HG02623 (cell line): ENCODE measurements around the gene LRRC74A.
A peak's percentile ranks its signal among the peaks of the same experiment; 100 is the strongest.
"Not testable (repeated sequence)": the region's sequence is repeated elsewhere in the genome, so short reads cannot be mapped to it uniquely, and the experiment has no call there.

Experiments used
- ATAC-seq: cut with Tn5 transposase; IDR thresholded peaks from one replicate; pipeline ENCODE4 v1.9.1; 2021; ENCODE audit warnings: moderate library complexity; ENCODE audit not compliant: unreplicated experiment

LRRC74A gene

GRCh38 chr14:76884394-76884793 lies 58.2 kb downstream of the LRRC74A start:
- no peak for ATAC-seq

DNA sequence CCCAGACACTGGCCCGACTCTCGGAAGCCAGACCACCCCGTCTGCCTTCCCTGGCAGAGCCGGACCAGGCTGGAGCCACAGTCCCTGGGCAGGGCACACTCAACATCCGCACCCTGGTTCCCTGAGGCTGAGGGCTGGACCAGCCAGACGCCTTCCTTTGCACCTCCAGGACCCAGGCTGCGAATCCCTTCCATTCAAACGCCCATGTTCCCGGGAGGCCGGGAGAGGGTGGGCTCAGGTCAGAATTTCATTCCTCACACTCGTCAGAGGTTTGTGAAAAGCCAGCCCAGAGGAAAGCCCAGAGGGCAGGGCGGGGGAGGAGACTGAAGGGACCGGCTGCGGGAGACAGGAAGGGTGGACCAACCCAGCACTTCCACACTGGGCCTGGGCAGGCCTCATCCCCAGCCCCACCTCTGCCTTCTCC lies 58.7 kb downstream of the LRRC74A start:
- no peak for ATAC-seq

DNA sequence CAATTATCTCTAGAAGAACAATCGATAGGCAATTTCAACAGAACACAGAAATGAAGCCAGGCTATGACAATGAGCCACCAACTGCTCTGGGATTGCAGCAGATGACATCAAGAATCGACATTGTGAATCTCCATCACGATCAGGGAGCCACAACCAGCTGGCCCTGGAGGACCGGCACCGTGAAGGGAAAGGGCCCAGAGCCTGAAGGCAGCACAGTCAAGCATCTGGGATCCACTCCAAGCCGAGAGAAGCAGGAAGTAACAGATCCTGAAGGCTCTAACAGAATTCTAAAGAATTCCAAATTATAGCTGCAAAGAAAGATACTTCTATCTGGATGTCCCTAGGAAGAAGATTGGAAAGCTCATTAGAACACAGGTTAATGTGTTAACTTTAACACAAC lies 61.0 kb downstream of the LRRC74A start:
- no peak for ATAC-seq

GRCh38 chr14:76891391-76891790 lies 65.2 kb downstream of the LRRC74A start:
- ATAC-seq, result no peak

- ATAC-seq, result no peak
These were observed 68.1 kb downstream of the LRRC74A start for GRCh38 chr14:76894308-76894707.

GRCh38 chr14:76898006-76898405 lies 71.8 kb downstream of the LRRC74A start:
- not testable (repeated sequence) for ATAC-seq

DNA sequence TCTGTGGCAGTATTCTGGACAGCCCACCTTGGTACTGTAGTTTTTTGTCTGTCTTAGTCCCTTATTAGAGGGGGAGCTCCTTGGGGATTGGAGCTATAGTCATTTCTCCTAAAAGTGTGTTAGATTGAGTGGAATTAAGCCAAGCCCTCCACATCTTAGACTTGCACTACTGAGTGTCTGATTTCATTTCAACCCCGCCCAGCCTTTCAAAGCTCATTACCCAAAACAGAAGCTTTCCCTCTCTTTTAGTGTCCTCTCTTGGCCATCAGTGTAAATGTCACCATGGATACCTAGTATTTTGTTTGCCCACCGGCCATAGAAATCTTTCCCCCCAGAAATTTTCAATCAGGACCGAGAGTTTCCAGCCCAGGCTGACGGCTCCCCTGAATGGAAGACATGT lies 74.5 kb downstream of the LRRC74A start:
- ATAC-seq, result no peak

DNA sequence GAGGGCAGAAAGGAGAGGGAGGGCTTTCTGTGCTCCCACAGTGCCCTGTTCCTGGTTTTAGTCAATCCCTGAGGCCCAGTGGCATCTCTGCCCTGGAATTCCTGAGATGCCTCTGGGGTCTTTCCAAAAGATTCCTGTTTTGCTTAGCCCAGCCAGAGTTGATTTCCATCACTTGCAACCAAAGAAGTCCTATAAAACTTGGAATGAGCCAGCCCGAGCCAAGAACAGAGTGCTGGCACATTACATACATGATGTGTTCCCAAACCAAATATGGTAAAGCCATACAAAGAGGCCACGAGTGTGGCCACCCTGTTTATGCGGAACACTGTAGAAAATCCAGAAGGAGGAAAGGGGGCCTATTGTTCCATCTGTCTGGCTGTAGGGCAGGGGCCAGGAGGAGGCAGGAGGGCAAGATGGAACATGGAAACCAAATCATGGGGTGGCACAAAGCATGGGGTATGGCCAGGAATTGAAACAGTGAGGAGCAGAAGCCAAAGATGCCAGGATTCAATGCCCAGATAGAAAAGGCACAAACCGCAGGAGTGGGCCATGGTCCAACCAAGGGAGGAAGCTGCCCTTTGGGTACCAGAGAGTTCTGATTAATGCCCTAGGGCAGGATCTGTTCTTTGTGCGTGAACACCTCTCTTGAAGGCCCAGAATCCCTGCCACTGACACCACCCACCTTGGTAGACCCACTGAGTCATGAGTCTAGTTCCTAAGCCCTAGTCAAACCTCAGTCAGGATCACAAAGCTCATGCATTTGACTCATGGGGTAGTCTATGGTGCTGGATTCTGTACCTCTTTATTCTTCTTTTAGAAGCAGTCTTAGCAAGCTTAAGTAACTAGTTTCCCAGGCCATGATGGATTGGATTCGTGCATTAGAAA lies 75.2 kb downstream of the LRRC74A start:
- no peak for ATAC-seq

DNA sequence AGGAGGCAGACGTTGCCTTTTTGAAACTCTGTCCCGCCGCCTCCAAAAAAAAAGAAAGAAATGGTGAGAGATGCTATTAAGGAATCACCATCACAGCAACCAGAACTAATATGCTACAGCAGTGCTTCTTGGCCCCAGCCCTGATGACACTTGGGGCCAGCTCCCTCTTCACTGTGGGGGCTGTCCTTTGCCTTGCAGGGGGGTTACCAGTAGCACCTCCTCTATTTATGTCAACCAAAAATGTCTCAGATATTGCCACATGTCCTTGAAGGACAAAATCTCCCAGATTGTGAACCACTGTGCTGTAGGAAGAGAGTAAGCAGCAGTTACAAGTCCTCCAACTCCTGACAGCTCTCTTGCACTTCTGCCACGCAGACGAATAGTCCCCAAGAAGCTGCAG lies 76.4 kb downstream of the LRRC74A start:
- no peak for ATAC-seq

DNA sequence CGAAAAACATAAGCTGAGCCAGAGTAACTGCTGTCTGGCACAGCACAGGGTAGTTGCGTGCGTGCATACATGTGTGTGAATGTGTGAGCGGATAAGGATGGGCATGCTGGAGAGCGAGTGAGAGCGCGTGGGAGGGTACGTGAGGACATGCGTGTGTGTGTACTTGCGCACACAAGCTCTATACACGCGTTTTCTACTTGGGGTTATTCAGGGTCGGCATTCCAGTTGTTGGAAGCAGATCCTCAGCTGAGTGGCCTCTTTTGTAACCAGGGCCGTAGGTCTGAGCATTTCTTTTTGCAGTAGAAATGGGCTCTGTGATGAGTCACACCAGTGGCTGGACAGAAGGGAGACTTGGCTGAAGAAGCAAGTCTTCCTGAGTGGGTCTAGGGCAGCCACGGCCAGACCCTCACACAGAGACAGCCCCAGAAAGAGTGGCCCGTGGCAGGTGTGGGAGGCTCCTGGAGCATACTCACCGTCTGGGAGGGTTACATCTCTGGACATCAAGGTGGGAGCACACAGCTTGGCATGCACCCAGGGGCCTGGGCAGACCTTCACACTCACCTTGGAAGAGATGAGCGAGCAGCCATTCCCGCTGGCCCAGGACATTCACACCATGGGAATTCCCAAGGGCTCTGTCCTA lies 78.0 kb downstream of the LRRC74A start:
- ATAC-seq, result no peak

DNA sequence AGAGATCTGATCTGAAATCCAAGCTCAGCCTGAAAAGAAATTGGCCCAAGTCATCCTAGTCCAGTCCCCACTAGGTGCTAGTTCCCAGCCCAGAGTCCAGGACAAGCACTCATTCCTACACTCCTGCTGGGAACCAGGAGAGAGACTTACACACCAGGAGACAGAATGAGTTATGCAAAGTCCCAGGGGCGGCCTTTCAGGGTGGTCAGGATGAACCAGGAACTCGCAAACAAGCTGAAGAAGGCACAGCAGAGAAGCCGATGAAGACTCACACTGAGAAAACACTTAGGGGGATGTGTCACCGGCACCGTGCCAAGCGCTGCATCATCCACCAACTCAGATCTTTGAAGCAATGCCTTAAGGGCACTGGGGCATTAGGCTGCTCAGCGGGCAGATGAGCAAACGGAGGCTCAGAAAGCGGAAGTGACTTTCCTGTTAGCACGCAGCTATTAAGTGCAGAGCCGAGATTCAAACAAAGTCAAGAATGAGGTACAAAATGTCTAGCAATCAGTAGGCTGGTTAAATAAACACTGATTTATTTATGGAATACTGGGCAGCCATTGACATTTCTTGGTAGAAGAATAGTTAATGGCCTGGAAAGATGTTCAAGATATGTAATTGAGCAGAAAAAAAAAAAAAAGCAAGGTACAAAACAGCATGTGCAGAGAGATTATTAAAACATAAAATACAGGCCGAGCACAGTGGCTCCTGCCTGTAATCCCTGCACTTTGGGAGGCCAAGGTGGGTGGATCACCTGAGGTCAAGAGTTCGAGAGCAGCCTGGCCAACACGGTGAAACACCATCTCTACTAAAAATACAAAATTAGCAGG lies 78.7 kb downstream of the LRRC74A start:
- peak; percentile 79 for ATAC-seq

GRCh38 chr14:76908834-76909233 lies 82.6 kb downstream of the LRRC74A start:
- ATAC-seq, result no peak

- no peak for ATAC-seq
These were observed 83.1 kb downstream of the LRRC74A start for GRCh38 chr14:76909266-76909665.

GRCh38 chr14:76910371-76910890 lies 84.2 kb downstream of the LRRC74A start:
- no peak for ATAC-seq

DNA sequence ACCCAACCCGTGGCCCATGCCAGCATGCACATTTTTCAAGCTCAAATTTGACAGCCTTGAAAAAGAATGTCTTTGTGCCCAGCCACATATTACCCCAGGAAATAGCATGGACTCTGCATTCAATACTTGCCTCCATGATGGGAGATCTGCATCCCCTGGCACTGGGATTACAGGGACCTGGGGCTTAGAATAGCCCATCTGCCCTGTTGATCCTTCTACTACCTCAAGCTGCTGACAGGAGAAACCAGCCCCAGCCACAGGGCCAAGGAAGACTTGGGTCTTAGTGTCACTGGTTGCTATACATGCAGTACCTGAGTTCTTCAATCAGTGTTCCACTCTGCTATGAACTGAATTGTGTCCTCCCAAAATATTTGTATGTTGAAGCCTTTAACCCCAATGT lies 85.3 kb downstream of the LRRC74A start:
- ATAC-seq, result no peak

- ATAC-seq, result not testable (repeated sequence)
These were observed 88.4 kb downstream of the LRRC74A start for GRCh38 chr14:76914533-76915081.

GRCh38 chr14:76916040-76916715 lies 90.0 kb downstream of the LRRC74A start:
- ATAC-seq, result no peak

DNA sequence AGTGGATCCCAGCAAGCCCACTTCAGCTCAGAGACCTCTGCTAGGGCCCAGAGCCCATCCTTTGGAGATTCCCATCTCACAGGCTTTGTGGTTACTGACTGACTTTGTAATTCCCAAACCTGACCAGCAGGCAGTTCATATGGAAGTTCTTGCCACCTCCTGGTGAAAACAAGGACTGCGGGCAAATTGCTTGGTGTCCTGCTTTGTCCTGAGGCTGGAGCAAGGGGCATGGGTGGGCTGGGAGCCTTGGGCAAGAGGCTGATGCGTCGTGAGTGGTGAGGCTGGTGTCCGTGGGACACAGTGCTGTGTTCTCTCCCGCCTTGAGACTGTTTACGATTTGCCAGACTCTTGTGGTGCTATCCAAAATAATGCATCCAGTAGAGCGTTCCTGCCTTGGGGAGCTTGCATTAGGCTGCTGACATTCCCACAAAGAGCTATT lies 91.0 kb downstream of the LRRC74A start:
- no peak for ATAC-seq

DNA sequence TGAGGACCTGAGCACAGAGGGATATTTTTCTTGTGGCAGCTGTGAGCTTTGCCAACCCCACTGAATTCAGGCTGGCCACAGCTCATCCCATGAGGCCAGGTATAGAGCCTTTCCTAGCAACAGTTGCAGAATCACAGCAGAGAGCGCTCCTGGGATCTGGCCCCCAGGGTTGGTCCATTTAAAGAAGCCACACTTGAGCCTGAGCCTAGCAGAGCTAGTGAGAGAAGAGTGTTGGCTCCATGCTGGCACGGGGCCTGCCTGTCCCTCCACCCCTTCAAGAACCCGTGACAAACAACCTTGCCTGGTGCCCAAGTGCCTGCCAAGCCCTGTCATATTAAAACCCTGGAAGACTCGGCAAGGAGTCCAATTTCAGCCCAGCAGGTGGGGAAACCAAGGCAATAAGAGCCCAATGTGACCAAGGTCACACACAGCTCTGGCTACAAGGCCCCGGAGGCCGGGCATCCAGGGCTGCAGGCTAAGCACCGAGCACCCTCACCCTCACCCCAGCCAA lies 91.6 kb downstream of the LRRC74A start:
- ATAC-seq, result no peak

DNA sequence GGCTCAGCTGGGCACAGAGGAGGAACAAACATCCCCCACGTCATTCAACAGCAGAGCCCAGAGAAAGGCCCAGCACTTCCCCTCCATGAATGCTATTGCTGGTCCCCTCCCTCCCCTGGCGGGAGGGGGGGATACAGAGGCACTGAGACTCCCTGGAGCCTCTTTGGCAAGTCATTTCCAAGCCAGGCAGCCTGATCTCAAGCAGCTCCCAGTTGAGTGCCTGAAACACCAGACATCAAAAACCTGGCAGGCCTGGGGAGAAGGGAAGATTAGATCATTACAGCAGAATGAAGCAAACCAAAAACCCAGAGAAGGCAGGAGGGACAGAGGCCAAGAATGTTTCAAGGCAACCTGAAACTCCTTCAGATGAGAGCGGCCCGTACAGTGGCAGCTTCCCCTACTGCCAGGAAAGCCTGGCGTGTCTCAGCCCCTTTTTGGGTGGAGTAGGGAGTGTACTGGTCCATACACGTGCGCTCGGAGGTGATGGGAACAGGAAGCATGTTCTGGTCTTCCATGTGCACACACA lies 92.1 kb downstream of the LRRC74A start:
- no peak for ATAC-seq
